ENCODE results near the gene ISOC1.

The ISOC1 gene

GRCh38 chr5:129094087-129094923 lies at the start of gene ISOC1:
Gene ISOC1 (plus strand): TSS chr5:129094749. CDS start chr5:129094767, 18 bp downstream.
- no peak for TF ChIP-seq CTCF (IDR thresholded peaks at IDR 0.05; ENCODE audit: low read depth, low read length)
- H3K4me3 ChIP-seq (ENCODE audit: low read depth, low read length), result peak within 1 kb of the TSS; percentile 83

- no peak overlapping the region for H3K4me3 ChIP-seq (ENCODE audit: low read depth, low read length)
- TF ChIP-seq CTCF (IDR thresholded peaks at IDR 0.05; ENCODE audit: low read depth, low read length), result no peak
Measured at GRCh38 chr5:129046151-129046550, 48.4 kb upstream of the ISOC1 start.

GRCh38 chr5:129048509-129048908 lies 46.0 kb upstream of the ISOC1 start:
- TF ChIP-seq CTCF (IDR thresholded peaks at IDR 0.05; ENCODE audit: low read depth, low read length), result no peak
- H3K4me3 ChIP-seq (ENCODE audit: low read depth, low read length), result no peak overlapping the region

- TF ChIP-seq CTCF (IDR thresholded peaks at IDR 0.05; ENCODE audit: low read depth, low read length), result no peak
- H3K4me3 ChIP-seq (ENCODE audit: low read depth, low read length), result no peak overlapping the region
Measured at GRCh38 chr5:129049126-129049799, 45.3 kb upstream of the ISOC1 start.

- TF ChIP-seq CTCF (IDR thresholded peaks at IDR 0.05; ENCODE audit: low read depth, low read length), result no peak
- H3K4me3 ChIP-seq (ENCODE audit: low read depth, low read length), result no peak overlapping the region
Measured at GRCh38 chr5:129051283-129051682, 43.3 kb upstream of the ISOC1 start.

- no peak for TF ChIP-seq CTCF (IDR thresholded peaks at IDR 0.05; ENCODE audit: low read depth, low read length)
Measured at GRCh38 chr5:129053438-129053837, 41.1 kb upstream of the ISOC1 start.

GRCh38 chr5:129057329-129057728 lies 37.2 kb upstream of the ISOC1 start:
- no peak for TF ChIP-seq CTCF (IDR thresholded peaks at IDR 0.05; ENCODE audit: low read depth, low read length)
- no peak overlapping the region for H3K4me3 ChIP-seq (ENCODE audit: low read depth, low read length)

More at GRCh38 chr5:129053438-129053837, 41.1 kb upstream of the ISOC1 start:
- no peak overlapping the region for H3K4me3 ChIP-seq (ENCODE audit: low read depth, low read length)

Data from WI38 (cell line).